ENCODE measurements around the gene TCEA3. TPM values are rescaled to one million over a fixed set of nuclear protein-coding genes. Genes with fewer than 3 reads are reported as not detected.

The TCEA3 gene
- total and polyA plus RNA-seq, 2 experiments from 2014 or later: not detected

- H3F3A ChIP-seq (replicated peaks; ENCODE audit: low read depth): peaks cover 4% of the 10 kb centered on the region; the same call in 1 of the 2 replicates
- Mint-ChIP-seq H3K9me3 (no peaks in the 10 kb centered on the region), H3K36me3 (ENCODE audit: low read depth) (peaks cover 37% of the 10 kb centered on the region), H3K4me1 (peaks cover 30% of the 10 kb centered on the region), H3K4me3 (peak overlapping the region; percentile 2; the same call in 1 of the 3 replicates), H3K27ac (no peak overlapping the region; the same call in 1 of the 2 replicates), H3K27me3 (ENCODE audit: insufficient read depth, low read depth, poor library complexity) (peaks cover 5% of the 10 kb centered on the region)
- H3K36me3 ChIP-seq (ENCODE audit: insufficient read depth): peaks cover 31% of the 10 kb centered on the region
- ATAC-seq: no peak
- peaks cover 84% of the 10 kb centered on the region for H3K79me2 ChIP-seq (replicated peaks; ENCODE audit: insufficient read depth)
- no peak for TF ChIP-seq JUNB (IDR thresholded peaks at IDR 0.05; ENCODE audit: unreplicated experiment)
- no peak for TF ChIP-seq REST (IDR thresholded peaks at IDR 0.05; ENCODE audit: unreplicated experiment)
- no peak for TF ChIP-seq STAT1 (IDR thresholded peaks at IDR 0.05; ENCODE audit: unreplicated experiment)
- TF ChIP-seq ZNF331 (CRISPR knock-in tag; IDR thresholded peaks at IDR 0.05; ENCODE audit: low read depth): no peak
- TF ChIP-seq CTCF (conservative IDR thresholded peaks at IDR 0.05; ENCODE audit: low read depth in 2 of 2): no peak
- TF ChIP-seq ETS1 (IDR thresholded peaks at IDR 0.05): no peak
- no peak for TF ChIP-seq ZNF114 (CRISPR knock-in tag; IDR thresholded peaks at IDR 0.05)
- TF ChIP-seq EZH2phosphoT487 (IDR thresholded peaks at IDR 0.05; ENCODE audit: unreplicated experiment): no peak
- no peak for TF ChIP-seq ZNF462 (CRISPR knock-in tag; IDR thresholded peaks at IDR 0.05)
- TF ChIP-seq EZH2 (IDR thresholded peaks at IDR 0.05; ENCODE audit: low read depth, unreplicated experiment): no peak
- TF ChIP-seq POLR2AphosphoS5 (IDR thresholded peaks at IDR 0.05; ENCODE audit: low read depth): no peak
- TF ChIP-seq NANOG (IDR thresholded peaks at IDR 0.05; ENCODE audit: borderline replicate concordance): no peak
- TF ChIP-seq CREB1 (CRISPR knock-in tag; IDR thresholded peaks at IDR 0.05; ENCODE audit: low read depth): no peak
- peaks cover 76% of the 10 kb centered on the region for H4K20me1 ChIP-seq (replicated peaks; ENCODE audit: insufficient read depth)
- no peak overlapping the region for H3K27ac ChIP-seq (ENCODE audit: low read depth)
- no peak overlapping the region for H3K4me3 ChIP-seq
- H3K27me3 ChIP-seq (ENCODE audit: insufficient read depth): no peaks in the 10 kb centered on the region
- no peak for DNase-seq (ENCODE audit: low spot score)
- H3K4me1 ChIP-seq (ENCODE audit: insufficient read depth): peaks cover 30% of the 10 kb centered on the region
- H3K4me2 ChIP-seq: peak overlapping the region; percentile 7; the same call in 1 of the 2 replicates
- no peaks in the 10 kb centered on the region for H3K9me2 ChIP-seq (ENCODE audit: insufficient read depth)
- H2AFZ ChIP-seq: no peak overlapping the region
These were observed 84.9 kb downstream of the TCEA3 start for GRCh38 chr1:23339632-23340031.
